HG03558 (cell line): ENCODE results near the gene TDRKH.
"Not testable (repeated sequence)": the region's sequence is repeated elsewhere in the genome, so short reads cannot be mapped to it uniquely, and the experiment has no call there.

ENCODE experiments used
- ATAC-seq: cut with Tn5 transposase; IDR thresholded peaks from one replicate; pipeline ENCODE4 v1.9.1; 2021; ENCODE audit warnings: moderate number of reproducible peaks; ENCODE audit not compliant: unreplicated experiment; ENCODE audit errors: extremely low read depth

TDRKH gene

DNA sequence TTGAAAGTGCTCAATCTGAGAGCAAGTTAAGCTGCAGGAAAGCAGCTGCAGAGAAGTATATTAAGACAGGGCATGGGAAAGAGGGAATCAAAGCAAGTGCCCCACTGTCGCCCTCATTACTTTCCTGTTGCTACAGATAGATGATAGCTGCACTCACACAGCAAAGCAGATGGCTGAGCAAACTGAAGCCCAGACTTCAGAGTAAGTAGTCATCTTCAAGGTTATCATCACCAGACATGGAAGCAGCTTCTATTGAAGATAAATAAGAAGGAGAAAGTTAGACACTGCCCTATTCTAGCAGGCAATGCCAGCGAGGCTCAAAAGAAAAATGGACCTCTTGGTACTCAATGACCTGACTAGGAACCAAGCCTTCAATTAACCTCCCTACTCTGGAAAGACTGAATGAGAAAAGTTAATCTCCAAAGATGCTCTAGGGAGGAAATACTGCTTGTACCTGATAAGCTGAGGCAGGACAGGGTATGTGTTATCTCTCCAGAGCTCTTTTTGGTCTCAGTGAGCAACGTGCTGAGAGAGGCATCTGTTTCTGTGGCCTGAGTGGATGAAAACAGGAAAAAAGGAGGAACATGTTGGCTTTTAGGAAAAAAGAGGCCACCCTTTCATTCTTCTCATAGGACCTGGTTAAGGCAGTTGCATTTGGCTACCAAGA lies 15.9 kb downstream of the TDRKH start:
- ATAC-seq = no peak

DNA sequence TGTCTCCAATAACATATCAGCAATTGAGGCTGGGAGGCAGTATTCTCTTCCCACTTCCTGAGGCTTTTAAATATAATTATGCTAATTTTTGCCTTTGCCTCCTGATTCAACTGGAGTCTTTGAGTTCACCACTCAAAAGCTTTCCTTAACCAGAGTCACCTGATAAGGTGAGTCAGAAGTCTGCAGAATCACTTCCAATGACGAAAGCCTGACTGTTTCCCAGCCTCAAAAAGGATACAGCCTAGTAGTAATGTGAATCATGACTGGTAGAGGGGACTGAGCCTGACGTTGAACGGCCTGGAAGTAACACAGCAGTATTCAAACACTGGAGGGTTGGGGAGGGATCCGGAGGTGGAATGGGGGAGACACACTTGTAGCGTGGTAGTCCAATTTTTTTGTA lies 16.6 kb downstream of the TDRKH start:
- no peak for ATAC-seq

DNA sequence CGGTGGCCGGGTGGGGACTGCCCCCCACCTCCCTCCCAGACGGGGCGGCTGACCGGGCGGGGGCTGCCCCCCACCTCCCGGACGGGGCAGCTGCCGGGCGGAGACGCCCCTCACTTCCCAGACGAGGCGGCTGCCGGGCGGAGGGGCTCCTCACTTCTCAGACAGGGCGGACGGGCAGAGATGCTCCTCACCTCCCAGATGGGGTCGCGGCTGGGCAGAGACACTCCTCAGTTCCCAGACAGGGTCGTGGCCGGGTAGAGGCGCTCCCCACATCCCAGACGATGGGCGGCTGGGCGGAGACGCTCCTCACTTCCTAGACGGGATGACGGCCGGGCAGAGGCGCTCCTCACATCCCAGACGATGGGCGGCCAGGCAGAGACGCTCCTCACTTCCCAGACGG lies 21.0 kb downstream of the TDRKH start:
- ATAC-seq = not testable (repeated sequence)

DNA sequence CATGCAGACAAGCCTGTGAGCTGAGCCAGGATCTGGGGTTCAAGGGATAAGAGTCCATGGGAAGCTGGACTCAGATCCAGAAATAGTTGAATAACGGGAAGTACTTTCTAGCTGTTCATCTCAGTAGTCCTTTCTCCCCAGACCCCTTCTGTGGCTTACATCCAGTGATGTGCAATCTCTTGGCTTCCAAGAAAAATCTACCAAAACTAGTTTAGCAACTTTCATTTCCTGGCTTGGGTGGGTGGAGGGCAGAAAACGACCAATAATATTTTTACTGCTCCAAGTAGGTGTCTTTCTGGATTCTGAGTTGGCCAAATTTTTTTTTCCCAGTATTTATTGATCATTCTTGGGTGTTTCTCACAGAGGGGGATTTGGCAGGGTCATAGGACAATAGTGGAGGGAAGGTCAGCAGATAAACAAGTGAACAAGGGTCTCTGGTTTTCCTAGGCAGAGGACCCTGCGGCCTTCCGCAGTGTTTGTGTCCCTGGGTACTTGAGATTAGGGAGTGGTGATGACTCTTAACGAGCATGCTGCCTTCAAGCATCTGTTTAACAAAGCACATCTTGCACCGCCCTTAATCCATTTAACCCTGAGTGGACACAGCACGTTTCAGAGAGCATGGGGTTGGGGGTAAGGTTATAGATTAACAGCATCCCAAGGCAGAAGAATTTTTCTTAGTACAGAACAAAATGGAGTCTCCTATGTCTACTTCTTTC lies 21.8 kb downstream of the TDRKH start:
- not testable (repeated sequence) for ATAC-seq

DNA sequence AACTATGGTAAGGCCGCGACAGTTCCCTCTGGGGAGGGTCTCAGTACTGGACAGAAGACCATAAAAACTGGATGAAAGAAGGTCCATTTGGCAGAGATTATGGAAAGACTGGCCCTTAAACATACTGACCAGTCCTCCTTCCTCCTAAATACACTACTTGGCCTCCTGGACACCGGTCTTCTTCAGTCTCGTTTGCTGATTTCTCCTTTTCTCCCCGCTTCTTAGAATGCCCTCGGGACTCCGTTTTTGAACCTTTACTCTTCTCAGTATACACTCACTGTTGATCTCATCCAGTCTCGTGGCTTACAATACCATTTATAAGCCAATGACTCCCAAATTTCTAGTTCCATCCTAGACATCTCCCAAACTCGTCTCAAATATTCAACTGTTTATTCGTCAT lies 26.3 kb downstream of the TDRKH start:
- ATAC-seq = no peak

DNA sequence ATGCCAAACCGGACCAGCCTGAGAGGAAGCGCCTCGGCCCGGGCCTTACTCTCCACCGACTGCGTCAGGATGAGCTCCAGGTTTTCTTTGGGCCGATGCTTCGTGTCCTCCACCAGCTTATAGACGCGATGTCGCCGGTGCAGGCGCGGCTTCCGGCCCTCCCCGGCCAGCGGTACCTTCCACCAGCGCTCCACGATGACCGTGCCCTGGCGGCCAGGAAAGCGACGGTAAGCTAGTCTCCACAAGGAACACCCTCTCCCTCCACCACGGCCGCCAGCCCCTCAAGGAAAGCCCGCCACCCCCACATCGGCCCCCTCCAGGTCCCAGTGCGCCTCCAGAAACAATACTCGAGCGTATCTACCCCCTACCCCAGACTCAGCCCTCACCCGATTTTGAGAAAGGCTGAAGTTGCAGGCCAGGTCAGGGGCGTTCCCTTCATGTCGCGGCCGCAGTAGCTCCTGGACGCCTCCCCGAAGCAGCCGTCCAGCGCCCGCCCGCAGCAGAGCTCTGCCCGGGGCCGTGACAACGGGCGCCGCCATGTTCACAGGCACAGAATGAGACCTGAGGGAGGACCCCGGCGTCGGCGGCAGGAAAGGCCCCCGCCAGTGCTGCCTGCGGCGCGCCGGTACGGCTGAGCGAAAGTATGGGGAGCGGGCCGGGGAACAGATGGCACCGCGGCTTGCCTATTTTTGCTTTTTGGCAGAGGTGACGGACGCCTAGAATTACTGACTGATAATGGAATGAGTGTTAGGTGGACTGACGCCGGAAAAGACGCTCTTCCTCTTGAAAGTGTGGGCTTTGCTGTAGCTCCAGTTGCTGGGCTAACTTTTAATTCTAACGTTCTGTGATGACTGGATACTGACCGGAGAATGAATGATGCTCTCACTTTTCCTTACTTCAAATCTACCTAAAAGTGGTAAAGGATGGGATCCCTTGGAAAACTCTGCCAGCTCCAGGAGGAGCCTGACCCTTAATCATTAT lies 27.1 kb downstream of the TDRKH start, which contains the start of gene MRPL9:
Gene MRPL9 (minus strand): TSS at position 556 of the 981 bp plus-strand sequence. CDS start 17 bp downstream, at position 539.
- ATAC-seq = peak; percentile 77

DNA sequence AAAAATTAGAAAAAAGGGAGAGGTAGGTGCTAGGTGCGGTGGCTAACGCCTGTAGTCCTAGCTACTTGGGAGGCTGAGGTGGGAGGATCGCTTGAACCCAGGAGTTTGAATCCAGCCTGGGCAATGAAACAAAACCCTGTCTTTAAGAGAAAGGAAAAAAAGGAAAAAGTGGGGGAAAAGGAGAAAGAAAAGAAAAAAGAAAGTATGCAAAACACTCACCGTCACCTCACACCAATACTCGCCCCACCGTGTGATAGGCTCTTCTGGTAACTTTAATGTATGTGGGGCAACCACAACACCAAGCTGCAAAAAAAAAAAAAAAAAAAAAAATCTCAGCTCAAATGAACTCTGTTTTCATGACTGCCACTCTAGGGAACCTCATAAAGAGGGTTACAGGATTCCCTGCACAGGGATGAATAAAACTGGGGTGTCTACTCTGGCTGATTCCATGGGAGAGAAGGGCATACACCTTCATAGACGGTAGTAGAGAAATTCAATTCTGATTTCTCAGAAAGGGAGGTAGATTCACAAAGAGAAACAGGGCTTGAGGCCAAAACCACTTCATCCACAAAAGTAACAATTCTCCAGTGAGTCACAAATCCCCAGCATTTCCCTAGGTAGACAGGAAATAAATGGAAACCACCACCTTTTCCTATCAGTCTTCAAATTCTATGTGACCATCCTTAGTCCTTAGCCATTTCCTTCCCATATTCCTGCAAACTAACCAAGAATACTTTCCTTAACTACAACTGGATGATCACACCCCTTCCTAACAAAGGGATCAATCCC lies 29.5 kb downstream of the TDRKH start:
- no peak for ATAC-seq

DNA sequence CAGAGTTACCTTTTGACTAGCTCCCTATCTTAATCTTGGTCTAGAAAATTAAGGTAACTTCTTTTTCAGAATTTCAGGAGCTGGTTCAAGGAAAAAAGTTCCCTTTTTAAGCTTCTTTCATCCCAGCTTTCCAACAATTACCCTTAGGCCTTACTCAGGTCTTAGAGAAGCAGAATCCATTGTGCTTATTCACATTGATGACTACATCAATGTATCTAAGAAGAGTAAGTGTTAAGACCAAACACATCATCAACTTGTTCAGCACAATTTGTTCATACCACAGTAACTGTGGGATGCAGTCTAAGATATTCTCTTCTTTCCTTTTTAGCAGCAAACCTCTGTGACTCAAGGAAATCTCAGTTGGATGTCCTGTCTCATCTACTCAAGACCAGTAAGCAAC lies 31.1 kb downstream of the TDRKH start:
- no peak for ATAC-seq

DNA sequence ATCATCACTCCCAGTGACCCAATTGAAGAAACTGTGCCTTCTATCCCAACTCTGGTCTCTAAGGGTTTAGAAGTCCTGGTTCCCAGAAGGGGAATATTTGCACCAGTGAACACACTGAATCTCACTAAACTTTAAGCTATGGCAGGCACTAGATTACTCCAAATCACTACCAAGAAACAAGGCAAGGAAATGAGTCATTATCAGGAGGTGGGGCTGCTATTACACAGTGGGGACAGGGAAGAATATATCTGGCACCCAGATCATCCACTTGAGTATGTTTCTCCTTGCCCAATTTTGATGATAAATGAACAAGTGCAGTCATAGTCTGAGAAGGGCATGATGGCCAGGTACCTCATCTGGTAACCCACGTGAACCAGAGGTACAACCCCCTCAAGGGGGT lies 34.0 kb downstream of the TDRKH start:
- no peak for ATAC-seq

DNA sequence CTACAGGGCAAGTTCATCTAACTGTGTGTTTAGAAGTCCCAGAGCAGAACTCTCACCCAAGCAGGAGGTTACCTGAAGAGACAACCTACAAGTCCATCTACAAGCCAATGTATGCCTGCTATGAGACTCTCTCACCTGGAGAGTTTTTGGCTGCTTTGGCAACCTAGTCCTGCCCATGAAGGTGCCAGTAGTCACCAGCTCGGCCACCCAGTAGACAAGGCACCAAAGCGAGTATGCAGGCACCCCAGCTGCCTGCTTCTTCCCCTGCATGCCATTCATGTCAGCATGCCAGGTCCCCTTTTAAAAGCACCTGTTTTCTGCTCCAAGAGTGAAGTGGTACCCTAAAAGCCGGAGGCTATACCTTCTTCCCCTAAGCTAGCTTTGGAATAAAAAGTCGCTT lies 48.8 kb downstream of the TDRKH start:
- no peak for ATAC-seq

DNA sequence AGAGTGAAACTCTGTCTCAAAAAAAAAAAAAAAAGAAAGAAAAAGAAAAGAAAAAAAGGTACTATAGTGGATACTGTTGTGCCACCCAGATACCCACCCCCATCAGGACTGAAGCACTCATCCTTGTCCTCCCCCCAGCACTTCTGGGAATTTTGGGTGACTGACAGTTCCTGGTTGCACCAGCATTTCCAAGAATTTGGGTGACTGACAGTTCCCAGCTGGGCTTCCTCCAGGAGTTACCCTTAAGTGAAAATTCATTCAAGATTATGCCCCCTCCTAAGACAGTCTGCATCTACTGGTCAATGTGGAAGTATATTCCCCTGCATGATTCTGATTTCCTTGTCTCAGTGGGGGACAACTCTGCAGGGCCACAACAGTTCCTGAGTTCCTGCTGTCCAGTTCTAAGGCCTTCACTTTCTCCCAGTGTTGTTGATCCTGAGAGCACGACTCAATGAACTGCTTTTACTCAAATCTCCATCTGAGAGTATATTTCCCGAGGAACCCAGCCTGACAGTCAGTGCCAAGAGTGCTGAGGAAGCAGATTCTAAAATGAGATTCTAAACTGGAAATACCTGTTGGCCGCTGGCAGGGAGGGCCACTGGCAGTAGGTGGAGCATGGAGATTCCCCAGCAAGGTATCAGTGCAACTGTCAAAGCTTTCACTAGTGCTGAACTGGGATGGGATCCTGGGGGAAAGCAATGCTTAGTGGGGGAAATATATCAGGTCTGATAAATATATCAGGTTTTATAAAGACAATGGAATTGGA lies 50.5 kb downstream of the TDRKH start:
- ATAC-seq = no peak

DNA sequence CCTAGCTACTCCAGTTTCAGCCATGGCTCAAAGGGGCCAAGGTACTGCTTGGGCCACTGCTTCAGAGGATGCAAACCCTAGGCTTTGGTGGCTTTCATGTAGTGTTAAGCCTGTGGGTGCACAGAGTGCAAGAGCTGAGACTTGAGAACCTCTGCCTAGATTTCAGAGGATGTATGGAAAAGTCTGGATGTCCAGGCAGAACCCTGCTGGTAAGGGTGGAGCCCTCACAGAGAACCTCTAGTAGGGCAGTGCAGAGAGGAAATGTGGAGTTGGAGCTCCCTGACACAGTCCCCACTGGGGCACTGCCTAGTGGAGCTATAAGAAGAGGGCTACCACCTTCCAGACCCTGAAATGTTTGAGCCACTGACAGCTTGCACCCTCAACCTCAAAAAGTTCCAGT lies 52.8 kb downstream of the TDRKH start:
- ATAC-seq = no peak

DNA sequence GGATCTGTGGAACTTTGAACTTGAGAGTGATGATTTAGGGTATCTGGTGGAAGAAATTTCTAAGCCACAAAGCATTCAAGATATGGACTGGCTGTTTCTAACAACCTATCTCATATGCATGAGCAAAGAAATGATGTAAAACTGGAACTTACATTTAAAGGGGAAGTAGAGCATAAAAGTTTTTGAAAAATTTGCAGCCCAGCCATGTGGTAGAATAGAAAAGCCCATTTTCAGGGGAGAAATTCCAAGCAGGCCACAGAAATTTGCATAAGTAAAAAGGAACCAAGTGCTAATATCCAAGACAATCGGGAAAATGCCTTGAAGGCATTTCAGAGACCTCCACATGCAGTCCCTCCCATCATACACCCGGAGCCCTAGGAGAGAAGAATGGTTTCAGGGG lies 53.3 kb downstream of the TDRKH start:
- no peak for ATAC-seq

DNA sequence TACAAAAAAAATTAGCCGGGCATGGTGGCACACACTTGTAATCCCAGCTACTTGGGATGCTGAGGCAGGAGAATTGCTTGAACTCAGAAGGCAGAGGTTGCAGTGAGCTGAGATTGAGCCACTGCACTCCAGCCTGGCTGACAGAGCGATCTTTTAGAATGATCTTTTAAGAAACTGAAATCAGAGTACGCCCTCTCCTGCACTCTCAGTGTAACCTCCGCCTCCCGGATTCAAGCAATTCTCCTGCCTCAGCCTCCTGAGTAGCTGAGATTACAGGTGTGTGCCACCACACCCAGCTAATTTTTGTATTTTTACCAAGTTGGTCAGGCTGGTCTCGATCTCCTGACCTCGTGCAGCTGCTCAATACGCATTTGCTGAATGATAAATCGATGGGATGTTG lies 56.3 kb downstream of the TDRKH start:
- not testable (repeated sequence) for ATAC-seq

DNA sequence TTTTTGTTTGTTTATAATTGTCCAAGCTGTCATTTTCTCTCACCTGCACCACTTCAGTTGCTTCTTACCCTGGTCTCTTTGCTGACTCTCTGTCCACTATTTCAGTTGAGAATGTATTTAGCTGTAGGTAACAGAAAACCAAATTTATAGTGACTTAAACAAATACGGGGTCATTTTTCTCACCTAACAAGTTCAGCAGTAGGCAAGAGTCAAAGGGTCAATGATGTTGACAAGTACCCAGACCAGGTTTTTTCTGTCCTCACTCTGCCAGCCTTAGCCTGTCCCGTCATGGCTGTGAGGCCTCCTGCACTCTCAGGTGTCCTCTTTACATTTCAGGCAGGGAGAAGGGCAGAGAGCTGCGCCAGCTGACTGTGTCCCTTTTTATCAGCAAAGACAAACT lies 57.2 kb downstream of the TDRKH start:
- ATAC-seq = no peak

DNA sequence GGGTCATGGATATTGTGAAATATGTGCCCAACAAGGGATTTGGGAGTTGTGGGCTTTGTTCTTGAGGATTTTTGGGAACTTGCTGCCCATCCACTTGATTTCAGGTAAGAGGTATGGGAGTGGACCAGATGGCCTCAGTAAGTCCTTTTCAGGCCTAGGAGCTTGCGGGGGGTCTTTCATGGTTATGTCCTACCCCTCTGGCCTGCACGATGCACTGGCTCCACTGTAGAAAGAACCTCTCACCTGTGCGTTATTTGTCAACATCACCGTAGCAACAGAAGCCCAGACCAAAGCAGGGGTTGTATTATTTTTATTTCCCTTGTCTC lies 60.4 kb downstream of the TDRKH start:
- ATAC-seq = no peak

DNA sequence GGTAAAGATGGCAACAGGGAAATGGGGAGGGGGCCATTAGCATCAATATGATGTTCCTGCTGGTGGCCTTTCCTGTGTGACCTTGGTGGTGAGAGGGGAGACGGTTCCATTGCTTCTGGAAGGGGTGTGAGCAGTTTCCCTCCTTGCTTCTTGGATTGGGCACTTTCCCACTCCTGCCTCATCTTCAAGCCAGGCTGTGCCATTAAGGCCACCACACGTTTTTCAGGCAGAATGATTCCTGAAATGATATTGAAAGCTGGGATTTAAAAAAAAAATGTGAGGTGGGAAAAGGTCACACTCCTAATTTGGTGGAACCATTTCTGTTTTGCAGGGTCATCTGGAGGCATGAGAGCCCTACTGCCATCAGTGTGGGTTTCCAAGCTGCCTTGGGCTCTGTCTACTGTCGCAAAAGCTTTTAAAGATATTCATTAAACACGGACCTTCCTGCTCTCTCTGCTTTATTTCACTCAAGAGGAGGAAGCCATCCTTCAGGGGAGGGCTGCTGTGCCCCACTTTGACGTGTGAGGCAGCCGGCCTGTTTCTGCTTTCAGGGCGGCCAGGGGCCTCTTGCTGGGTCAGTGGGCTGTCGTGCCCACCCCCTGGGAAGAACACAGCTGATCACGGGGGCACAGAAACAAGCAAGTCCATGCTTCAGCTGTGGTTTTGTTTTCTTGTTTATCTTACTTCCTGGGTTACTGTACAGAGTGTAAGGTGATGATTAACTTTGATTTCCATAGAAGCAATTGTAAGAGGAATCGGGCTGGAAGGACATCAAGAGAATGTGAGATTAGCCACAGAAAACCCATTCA lies 60.9 kb downstream of the TDRKH start:
- no peak for ATAC-seq

DNA sequence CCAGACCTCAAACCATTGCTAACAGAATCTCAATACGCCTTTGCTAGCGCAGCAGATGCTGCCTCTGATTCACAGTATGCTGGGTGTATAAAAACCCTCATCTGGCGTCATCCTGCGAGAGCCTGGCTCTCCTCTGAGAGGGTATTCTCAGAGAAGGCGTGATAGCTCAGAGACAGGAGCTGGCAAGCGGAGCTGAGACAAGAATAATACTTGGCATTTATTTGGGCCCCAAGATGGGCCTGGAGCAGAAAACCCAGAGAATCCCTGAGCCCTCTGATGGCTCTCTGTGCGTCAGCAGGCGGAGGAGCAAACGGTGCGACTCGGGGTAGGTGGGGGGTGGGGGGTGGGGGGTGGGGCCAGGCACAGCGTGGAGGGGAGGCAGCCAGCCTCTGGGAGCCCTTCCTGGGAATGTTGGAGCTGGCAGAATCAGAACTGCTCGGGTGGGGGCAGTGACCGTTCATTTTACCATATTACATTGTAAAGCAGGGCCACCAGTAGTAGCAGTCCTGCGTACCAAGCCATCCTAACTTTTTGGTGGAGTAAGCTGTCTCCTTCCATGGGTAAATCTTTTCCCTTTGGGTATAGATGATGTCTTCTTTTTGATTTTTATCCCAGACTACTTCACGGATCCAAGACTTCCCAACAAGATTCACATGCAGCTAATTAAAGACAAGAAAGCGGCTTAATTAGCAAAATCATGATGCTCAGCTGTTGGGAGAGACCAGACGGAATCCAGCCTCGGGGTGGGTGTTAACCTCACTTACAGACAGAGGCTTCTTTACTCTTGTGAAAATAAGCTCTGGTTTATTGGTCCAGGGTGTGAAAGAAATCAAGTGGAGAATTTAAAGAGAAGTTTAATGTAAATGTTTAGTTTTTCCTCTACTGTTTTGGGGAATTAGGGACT lies 61.9 kb downstream of the TDRKH start:
- no peak for ATAC-seq
